ENCODE data around the gene PCDHGB6. TPM values are rescaled to one million over a fixed set of nuclear protein-coding genes. Genes with fewer than 3 reads are reported as not detected.
A peak's percentile ranks its signal among the peaks of the same experiment; 100 is the strongest.

The PCDHGB6 gene
- total and polyA plus RNA-seq, 9 of the 15 experiments (the other 6 are each of a cell fraction or from before 2014, with no cell fraction given), result 0.01 to 0.11 (median 0.07) TPM; not detected in 1

DNA sequence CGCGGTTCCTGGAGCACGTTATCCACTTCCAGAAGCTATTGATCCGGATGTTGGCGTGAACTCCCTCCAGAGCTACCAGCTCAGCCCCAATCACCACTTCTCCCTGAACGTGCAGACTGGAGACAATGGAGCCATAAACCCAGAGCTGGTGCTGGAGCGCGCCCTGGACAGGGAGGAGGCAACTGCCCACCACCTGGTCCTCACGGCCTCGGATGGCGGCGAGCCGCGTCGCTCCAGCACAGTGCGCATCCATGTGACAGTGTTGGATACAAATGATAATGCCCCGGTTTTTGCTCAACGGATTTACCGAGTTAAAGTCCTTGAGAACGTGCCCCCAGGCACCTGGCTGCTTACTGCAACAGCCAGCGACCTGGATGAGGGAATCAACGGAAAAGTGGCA, 4.4 kb upstream of the PCDHGB6 start:
- DNase-seq (ENCODE audit: extremely low read depth in 1 of 4, low spot score in 3 of 4) (no peak), FAIRE-seq (no peak), ATAC-seq (peak; percentile 34; the same call in 1 of the 3 replicates)
- TF ChIP-seq, protein P1, sequence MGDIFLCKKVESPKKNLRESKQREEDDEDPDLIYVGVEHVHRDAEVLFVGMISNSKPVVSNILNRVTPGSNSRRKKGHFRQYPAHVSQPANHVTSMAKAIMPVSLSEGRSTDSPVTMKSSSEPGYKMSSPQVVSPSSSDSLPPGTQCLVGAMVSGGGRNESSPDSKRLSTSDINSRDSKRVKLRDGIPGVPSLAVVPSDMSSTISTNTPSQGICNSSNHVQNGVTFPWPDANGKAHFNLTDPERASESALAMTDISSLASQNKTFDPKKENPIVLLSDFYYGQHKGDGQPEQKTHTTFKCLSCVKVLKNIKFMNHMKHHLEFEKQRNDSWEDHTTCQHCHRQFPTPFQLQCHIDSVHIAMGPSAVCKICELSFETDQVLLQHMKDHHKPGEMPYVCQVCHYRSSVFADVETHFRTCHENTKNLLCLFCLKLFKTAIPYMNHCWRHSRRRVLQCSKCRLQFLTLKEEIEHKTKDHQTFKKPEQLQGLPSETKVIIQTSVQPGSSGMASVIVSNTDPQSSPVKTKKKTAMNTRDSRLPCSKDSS (IDR thresholded peaks at IDR 0.05; ENCODE audit: low read depth, partially characterized antibody), result no peak
- no peak for TF ChIP-seq CHCHD3 (CRISPR knock-in tag; IDR thresholded peaks at IDR 0.05)
- TF ChIP-seq NFE2L1 (tag; IDR thresholded peaks at IDR 0.05; ENCODE audit: borderline replicate concordance, low read depth), result no peak
- no peak overlapping the region for H2AFZ ChIP-seq (ENCODE audit: low read depth, low read length)
- intact Hi-C loops (cut with micrococcal nuclease), result no loop called here
- no peaks in the 10 kb centered on the region for H4K20me1 ChIP-seq (replicated peaks; ENCODE audit: control insufficient read depth, insufficient read depth, low read length)
- no peaks in the 10 kb centered on the region for H3K9me1 ChIP-seq (ENCODE audit: control insufficient read depth, insufficient read depth, low read length)
- H3K9me3 ChIP-seq (replicated peaks; ENCODE audit: control insufficient read depth, insufficient read depth, low read depth, low read length), result peaks cover 2% of the 10 kb centered on the region; the same call in 1 of the 2 replicates
- in situ Hi-C loops (cut with MboI), result no loop called here
- POLR2A ChIA-PET, result no interaction called here
- no TSS peak for BruUV-seq (replicated peaks)
- CTCF ChIA-PET (ENCODE audit: low intra/inter-chr PET ratio), result interaction anchor here (2.1 kb wide), 1 partner anchor 161 kb away, joined by 10 read pairs; no protein-coding TSS in a partner anchor
- H3K4me1 ChIP-seq (replicated peaks in 1 of 2; ENCODE audit: control insufficient read depth in 2 of 2, insufficient read depth in 2 of 2, low read length in 2 of 2), result peaks cover 0 to 12% of the 10 kb centered on the region in 2 experiments; a peak in 3 of 5 replicates
- no peak overlapping the region for H3K4me2 ChIP-seq (ENCODE audit: insufficient read depth, low read length)
- no peak overlapping the region for H3K9ac ChIP-seq (ENCODE audit: insufficient read depth in 1 of 2, low read depth in 2 of 2, low read length in 2 of 2)
- WGBS (ENCODE audit: insufficient coverage, low coverage, missing lambda C conversion rate), result 1% methylated on average over 20 of the region's 22 CpGs
- no peaks in the 10 kb centered on the region for H3K79me2 ChIP-seq (ENCODE audit: control insufficient read depth, insufficient read depth, low read length)
- no peaks in the 10 kb centered on the region for H3K36me3 ChIP-seq (ENCODE audit: control insufficient read depth, insufficient read depth, low read length)
- H3K4me3 ChIP-seq, result no peak overlapping the region
- no peak overlapping the region for H3K27ac ChIP-seq (ENCODE audit: extremely low read depth, low read depth, low read length)
- H3K27me3 ChIP-seq (ENCODE audit: control insufficient read depth in 2 of 2, insufficient read depth in 2 of 2, low read length in 2 of 2), result peaks cover 3 to 30% of the 10 kb centered on the region in 2 experiments; a peak in 3 of 5 replicates

All from K562 (cell line).